ENCODE measurements around the gene NOP58. TPM values are rescaled to one million over a fixed set of nuclear protein-coding genes. Genes with fewer than 3 reads are reported as not detected.

NOP58 gene
- total RNA-seq, 2 experiments from 2014 or later: 280 to 288 TPM

- Histone ChIP-seq H3K4me1 (ENCODE audit: insufficient read depth, low read length) (no peaks in the 10 kb centered on the region), H3K27me3 (ENCODE audit: control insufficient read depth in 1 of 2, insufficient read depth in 2 of 2, low read length in 2 of 2) (no peaks in the 10 kb centered on the region), H3K4me3 (ENCODE audit: low read length) (no peak overlapping the region), H3K36me3 (ENCODE audit: insufficient read depth, low read length) (no peaks in the 10 kb centered on the region), H3K9me3 (ENCODE audit: control insufficient read depth in 1 of 2, insufficient read depth in 1 of 2, low read length in 2 of 2) (no peaks in the 10 kb centered on the region), H3K27ac (ENCODE audit: low read depth in 1 of 2, low read length in 2 of 2) (no peak overlapping the region)
- no peak for DNase-seq
- TF ChIP-seq CTCF (IDR thresholded peaks at IDR 0.05): no peak
- ATAC-seq (ENCODE audit: poor library complexity): no peak
- no peak overlapping the region for H3K27ac Mint-ChIP-seq
- no peak overlapping the region for H3K4me3 Mint-ChIP-seq
- H3K9me3 Mint-ChIP-seq: no peaks in the 10 kb centered on the region
- H3K4me1 Mint-ChIP-seq (ENCODE audit: low read depth): no peaks in the 10 kb centered on the region
- CTCF ChIA-PET: no interaction called here
- H3K36me3 Mint-ChIP-seq (ENCODE audit: low read depth): no peaks in the 10 kb centered on the region
- POLR2A ChIA-PET: no interaction called here
- no peaks in the 10 kb centered on the region for H3K27me3 Mint-ChIP-seq
- intact Hi-C loops (cut with DNase I, micrococcal nuclease): no loop called here
Measured at GRCh38 chr2:202344178-202344577, 78.6 kb downstream of the NOP58 start.

- no peaks in the 10 kb centered on the region for H3K4me1 Mint-ChIP-seq (ENCODE audit: low read depth)
- H3K9me3 Mint-ChIP-seq: no peaks in the 10 kb centered on the region
- Histone ChIP-seq H3K9me3 (ENCODE audit: control insufficient read depth in 1 of 2, insufficient read depth in 1 of 2, low read length in 2 of 2) (no peaks in the 10 kb centered on the region), H3K27me3 (ENCODE audit: control insufficient read depth in 1 of 2, insufficient read depth in 2 of 2, low read length in 2 of 2) (no peaks in the 10 kb centered on the region), H3K4me3 (ENCODE audit: low read length) (no peak overlapping the region), H3K36me3 (ENCODE audit: insufficient read depth, low read length) (no peaks in the 10 kb centered on the region), H3K4me1 (ENCODE audit: insufficient read depth, low read length) (no peaks in the 10 kb centered on the region), H3K27ac (ENCODE audit: low read depth in 1 of 2, low read length in 2 of 2) (no peak overlapping the region)
- CTCF ChIA-PET: interaction anchor here (0.6 kb wide), 1 partner anchor 134 kb away, joined by 3 read pairs; no protein-coding TSS in a partner anchor
- no peak overlapping the region for H3K27ac Mint-ChIP-seq
- H3K27me3 Mint-ChIP-seq: no peaks in the 10 kb centered on the region
- intact Hi-C loops (cut with DNase I, micrococcal nuclease): no loop called here
- no peak for TF ChIP-seq CTCF (IDR thresholded peaks at IDR 0.05)
- no peaks in the 10 kb centered on the region for H3K36me3 Mint-ChIP-seq (ENCODE audit: low read depth)
- DNase-seq (no peak), ATAC-seq (ENCODE audit: poor library complexity) (no peak)
- no peak overlapping the region for H3K4me3 Mint-ChIP-seq
- POLR2A ChIA-PET: no interaction called here
Measured at GRCh38 chr2:202346180-202346579, 80.6 kb downstream of the NOP58 start.

Other genes with a start within 250 kb of the NOP58 start
- under 1 TPM; 0.17 to 0.25 TPM for gene FZD7, start 231.9 kb upstream of the NOP58 start, total RNA-seq
- not detected for gene KIAA2012, start 192.5 kb upstream of the NOP58 start, total RNA-seq
- 10 to 100 TPM; 72.1 to 72.9 TPM for gene SUMO1, start 27.2 kb upstream of the NOP58 start, total RNA-seq
- gene BMPR2, start 110.6 kb downstream of the NOP58 start, total RNA-seq: 10 to 100 TPM; 12.7 to 12.8 TPM